ENCODE measurements around the gene CMIP.

Gene CMIP

GRCh38 chr16:81632392-81633146 lies 188.0 kb downstream of the CMIP start:
- peak; percentile 89 for DNase-seq (ENCODE audit: low read depth)
- no peak overlapping the region for H3K4me3 ChIP-seq (ENCODE audit: low read length)
- no peak for TF ChIP-seq CTCF (IDR thresholded peaks at IDR 0.05; ENCODE audit: insufficient read depth, low read depth, low read length, missing control alignments)

GRCh38 chr16:81633147-81633619 lies 188.6 kb downstream of the CMIP start:
- H3K4me3 ChIP-seq (ENCODE audit: low read length): no peak overlapping the region
- no peak for DNase-seq (ENCODE audit: low read depth)
- peak; percentile 22 for TF ChIP-seq CTCF (IDR thresholded peaks at IDR 0.05; ENCODE audit: insufficient read depth, low read depth, low read length, missing control alignments)

- TF ChIP-seq CTCF (IDR thresholded peaks at IDR 0.05; ENCODE audit: insufficient read depth, low read depth, low read length, missing control alignments): no peak
- H3K4me3 ChIP-seq (ENCODE audit: low read length): no peak overlapping the region
- DNase-seq (ENCODE audit: low read depth): no peak
Measured at GRCh38 chr16:81633680-81634379, 189.2 kb downstream of the CMIP start.

GRCh38 chr16:81634380-81635062 lies 189.9 kb downstream of the CMIP start:
- no peak for TF ChIP-seq CTCF (IDR thresholded peaks at IDR 0.05; ENCODE audit: insufficient read depth, low read depth, low read length, missing control alignments)
- no peak overlapping the region for H3K4me3 ChIP-seq (ENCODE audit: low read length)
- no peak for DNase-seq (ENCODE audit: low read depth)

GRCh38 chr16:81635063-81635937 lies 190.7 kb downstream of the CMIP start:
- no peak for TF ChIP-seq CTCF (IDR thresholded peaks at IDR 0.05; ENCODE audit: insufficient read depth, low read depth, low read length, missing control alignments)
- DNase-seq (ENCODE audit: low read depth): no peak
- H3K4me3 ChIP-seq (ENCODE audit: low read length): no peak overlapping the region

GRCh38 chr16:81636298-81636993 lies 191.8 kb downstream of the CMIP start:
- no peak for DNase-seq (ENCODE audit: low read depth)
- no peak overlapping the region for H3K4me3 ChIP-seq (ENCODE audit: low read length)
- TF ChIP-seq CTCF (IDR thresholded peaks at IDR 0.05; ENCODE audit: insufficient read depth, low read depth, low read length, missing control alignments): no peak
